Measurements from ENCODE around the gene PLA2R1.

- TF ChIP-seq EP300 (IDR thresholded peaks at IDR 0.05) (no peak), CTCF (IDR thresholded peaks at IDR 0.05) (no peak), POLR2A (IDR thresholded peaks at IDR 0.05) (no peak)
Observed at GRCh38 chr2:159946326-159946999, 116.0 kb downstream of the PLA2R1 start.
